Dendritic cell treated with granulocyte-macrophage colony-stimulating factor and Interleukin-4, amounts not matched to agents 40 ng/mL and 50 ng/mL, for 4 days (primary cell): ENCODE results near the gene PTX3.

Experiments
- H3K27ac Mint-ChIP-seq: one replicate; pipeline ENCODE4 v1.8.0; 2022; ENCODE audit warnings: mild to moderate bottlenecking, mixed read lengths
- H3K27me3 Mint-ChIP-seq: one replicate; pipeline ENCODE4 v1.8.0; 2022; ENCODE audit warnings: mild to moderate bottlenecking, mixed read lengths
- H3K36me3 Mint-ChIP-seq: one replicate; pipeline ENCODE4 v1.8.0; 2022; ENCODE audit warnings: low read depth, mixed read lengths
- H3K4me1 Mint-ChIP-seq: one replicate; pipeline ENCODE4 v1.8.0; 2022; ENCODE audit warnings: low read depth, mixed read lengths
- H3K4me3 Mint-ChIP-seq: one replicate; pipeline ENCODE4 v1.8.0; 2022; ENCODE audit warnings: mild to moderate bottlenecking, moderate library complexity, mixed read lengths
- H3K9me3 Mint-ChIP-seq: one replicate; pipeline ENCODE4 v1.8.0; 2022; ENCODE audit warnings: mixed read lengths
- intact Hi-C: fragments of 100-400 bp; cut with micrococcal nuclease; formaldehyde crosslinking; loops from one replicate; pipeline ENCODE4 v1.15.0; 2022

PTX3 gene

DNA sequence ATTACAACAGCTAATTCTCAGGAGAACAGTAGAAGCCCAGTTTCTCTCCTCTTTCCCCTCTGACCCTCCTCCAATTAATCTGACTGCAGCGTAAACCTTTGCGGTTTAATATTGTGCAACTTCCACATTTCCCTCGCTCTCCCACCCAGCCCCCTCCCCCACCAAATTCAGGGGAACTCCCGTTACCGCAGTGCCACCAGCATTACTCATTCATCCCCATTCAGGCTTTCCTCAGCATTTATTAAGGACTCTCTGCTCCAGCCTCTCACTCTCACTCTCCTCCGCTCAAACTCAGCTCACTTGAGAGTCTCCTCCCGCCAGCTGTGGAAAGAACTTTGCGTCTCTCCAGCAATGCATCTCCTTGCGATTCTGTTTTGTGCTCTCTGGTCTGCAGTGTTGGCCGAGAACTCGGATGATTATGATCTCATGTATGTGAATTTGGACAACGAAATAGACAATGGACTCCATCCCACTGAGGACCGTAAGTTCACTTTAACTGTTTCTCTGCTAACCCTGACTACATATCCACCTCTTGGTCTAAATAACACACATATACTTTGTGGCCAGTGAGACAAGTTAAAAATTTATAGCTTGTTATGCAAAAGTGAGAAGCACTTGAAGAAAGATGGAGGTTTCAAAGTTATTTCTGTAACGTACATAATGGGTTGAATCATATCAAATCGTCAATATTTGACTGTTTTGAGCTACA is at the start of gene PTX3:
Gene PTX3, plus strand, starts transcription at position 268 of the 709 bp plus-strand sequence. Its CDS starts 84 bp downstream, at position 352.
- H3K4me1 Mint-ChIP-seq: peaks cover 22% of the 10 kb centered on the region
- intact Hi-C loops: no loop called here
- no peaks in the 10 kb centered on the region for H3K36me3 Mint-ChIP-seq
- H3K9me3 Mint-ChIP-seq: no peaks in the 10 kb centered on the region
- peak within 1 kb of the TSS; percentile 85 for H3K4me3 Mint-ChIP-seq
- peaks cover 17% of the 10 kb centered on the region for H3K27me3 Mint-ChIP-seq
- H3K27ac Mint-ChIP-seq: peak within 1 kb of the TSS; percentile 52

DNA sequence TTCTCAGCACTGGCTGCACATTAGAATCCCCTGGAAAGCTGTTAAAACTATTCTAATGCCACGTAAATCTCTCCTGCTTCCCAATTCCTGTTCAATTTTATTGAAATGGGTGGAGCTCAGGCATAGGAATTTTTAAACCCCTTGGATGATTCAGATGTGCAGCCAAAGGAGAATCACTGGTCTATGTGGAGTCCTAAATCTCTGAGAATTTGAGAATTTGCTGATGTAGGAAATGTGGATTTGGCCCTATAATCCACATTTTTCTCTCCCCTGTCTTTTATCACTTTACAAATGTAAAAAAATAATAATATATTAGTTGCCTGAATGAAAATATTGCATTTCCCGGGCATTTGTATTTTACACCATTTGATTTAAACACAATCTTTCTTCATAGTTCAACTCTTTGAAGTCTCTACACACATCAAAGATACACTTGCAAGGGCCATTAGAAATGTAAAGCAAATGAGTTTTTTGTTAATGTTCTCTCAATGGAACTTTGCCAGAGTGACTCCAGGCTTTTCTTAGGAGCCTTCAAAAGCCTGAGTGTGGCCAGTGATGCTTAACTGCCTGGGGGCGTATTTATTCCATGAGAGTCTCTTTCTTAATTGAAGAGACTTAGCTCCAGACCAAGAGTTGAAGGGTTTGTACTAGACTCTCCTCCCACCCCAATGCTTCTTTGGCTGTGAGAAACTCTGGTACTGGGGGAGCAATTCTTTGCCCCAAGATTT is 48.8 kb upstream of the PTX3 start:
- H3K4me1 Mint-ChIP-seq: no peaks in the 10 kb centered on the region
- intact Hi-C loops: no loop called here

DNA sequence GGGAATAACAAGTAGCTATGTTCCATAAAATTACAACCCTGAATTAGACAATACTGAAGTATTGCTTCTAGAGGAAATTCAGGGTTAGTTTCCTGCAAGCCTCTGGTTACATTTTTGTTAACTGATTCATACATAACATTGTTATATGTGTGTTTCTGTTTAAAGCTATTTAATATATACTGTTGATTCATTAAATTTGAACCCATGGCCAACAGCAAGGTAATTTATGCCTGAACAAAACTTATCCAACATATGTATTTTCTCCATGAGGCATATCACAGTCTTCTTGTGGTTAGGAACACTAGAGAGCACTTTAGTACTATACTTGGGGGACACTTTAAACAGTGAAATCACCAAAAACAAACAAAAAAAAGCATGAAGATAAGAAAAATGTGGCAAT is 47.7 kb upstream of the PTX3 start:
- Mint-ChIP-seq H3K27ac (no peak overlapping the region), H3K9me3 (peaks cover 9% of the 10 kb centered on the region), H3K36me3 (no peaks in the 10 kb centered on the region), H3K27me3 (no peaks in the 10 kb centered on the region), H3K4me1 (no peaks in the 10 kb centered on the region), H3K4me3 (no peak overlapping the region)
- intact Hi-C loops: no loop called here

More for the DNA sequence above, 48.8 kb upstream of the PTX3 start:
- H3K27me3 Mint-ChIP-seq: no peaks in the 10 kb centered on the region
- peaks cover 9% of the 10 kb centered on the region for H3K9me3 Mint-ChIP-seq
- no peak overlapping the region for H3K27ac Mint-ChIP-seq
- no peaks in the 10 kb centered on the region for H3K36me3 Mint-ChIP-seq
- H3K4me3 Mint-ChIP-seq: no peak overlapping the region

DNA sequence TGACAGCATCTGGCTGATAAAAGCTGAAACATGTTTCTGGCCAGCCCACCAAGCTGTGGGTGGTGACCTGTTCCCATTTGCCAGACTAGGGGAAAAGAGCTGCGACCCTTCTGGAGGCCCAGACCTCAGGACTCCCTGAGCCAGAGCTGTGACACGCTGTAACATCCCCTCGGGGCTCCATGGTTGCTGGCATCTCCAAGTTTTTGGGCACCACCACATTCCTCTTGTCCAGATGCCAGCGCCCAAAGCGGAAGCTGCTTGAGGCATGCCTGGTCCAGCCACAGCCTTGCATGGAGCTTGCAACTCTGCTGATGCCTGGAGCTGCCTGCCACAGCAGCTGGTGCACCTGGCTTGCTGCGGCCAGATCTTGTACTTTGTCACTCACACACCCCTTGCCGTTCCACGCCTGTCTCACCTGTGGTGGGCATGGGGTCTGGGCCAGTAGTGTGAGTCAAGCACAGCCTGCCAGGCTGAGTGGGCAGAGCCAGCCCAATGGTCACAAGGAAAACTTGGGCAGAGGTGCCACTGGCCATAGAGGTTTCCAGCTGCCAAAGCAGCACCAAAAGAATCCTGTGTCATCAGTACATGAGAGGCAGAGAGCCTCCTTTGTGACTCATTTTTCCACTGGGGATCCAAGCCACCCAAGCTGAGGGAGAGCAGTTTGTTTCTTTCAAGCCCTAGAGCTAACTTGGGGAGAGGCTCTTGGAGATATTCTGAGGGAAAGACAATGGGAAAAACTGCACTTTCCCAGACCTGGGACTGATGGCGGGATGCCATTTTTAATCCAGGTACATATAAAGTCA is 45.7 kb upstream of the PTX3 start:
- Mint-ChIP-seq H3K27ac (no peak overlapping the region), H3K4me1 (no peaks in the 10 kb centered on the region), H3K36me3 (no peaks in the 10 kb centered on the region), H3K4me3 (no peak overlapping the region), H3K9me3 (peaks cover 9% of the 10 kb centered on the region), H3K27me3 (no peaks in the 10 kb centered on the region)
- intact Hi-C loops: no loop called here

DNA sequence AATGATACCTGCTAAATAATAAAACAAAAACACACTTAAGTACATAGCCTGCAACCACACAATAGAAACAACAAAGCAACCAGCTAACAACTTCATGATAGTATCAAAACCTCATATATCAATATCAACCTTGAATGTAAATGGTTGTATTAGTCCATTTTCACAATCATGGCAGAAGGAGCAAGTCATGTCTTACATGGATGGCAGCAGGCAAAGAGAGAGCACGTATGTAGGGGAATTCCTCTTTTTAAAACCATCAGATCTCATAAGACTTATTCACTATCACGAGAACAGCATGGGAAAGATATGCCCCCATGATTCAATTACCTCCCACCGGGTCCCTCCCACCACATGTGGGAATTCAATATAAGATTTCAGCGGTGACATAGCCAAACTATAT is 44.5 kb upstream of the PTX3 start:
- Mint-ChIP-seq H3K4me1 (no peaks in the 10 kb centered on the region), H3K27ac (no peak overlapping the region), H3K27me3 (no peaks in the 10 kb centered on the region), H3K9me3 (peaks cover 9% of the 10 kb centered on the region), H3K4me3 (no peak overlapping the region), H3K36me3 (no peaks in the 10 kb centered on the region)
- intact Hi-C loops: no loop called here

DNA sequence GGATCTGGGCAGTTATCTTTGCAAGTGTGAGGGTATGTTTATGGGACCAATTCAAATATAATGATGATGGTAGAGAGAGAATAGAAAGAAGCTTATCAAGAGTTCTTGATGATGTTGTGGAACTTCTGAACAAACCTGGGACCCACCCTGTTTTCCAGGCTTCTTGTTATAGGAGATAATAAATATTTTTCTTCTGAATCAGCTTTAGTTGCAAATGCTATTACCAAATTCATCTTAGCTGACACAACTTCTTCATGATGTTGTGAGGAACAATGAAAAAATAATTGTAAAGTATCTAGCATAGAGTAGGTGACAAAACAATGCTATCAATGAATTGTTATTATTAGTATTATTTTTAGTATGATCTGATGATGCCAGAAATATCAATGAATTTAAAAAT is 43.5 kb upstream of the PTX3 start:
- intact Hi-C loops: no loop called here
- Mint-ChIP-seq H3K9me3 (peaks cover 9% of the 10 kb centered on the region), H3K4me1 (no peaks in the 10 kb centered on the region), H3K36me3 (no peaks in the 10 kb centered on the region), H3K27me3 (no peaks in the 10 kb centered on the region), H3K27ac (no peak overlapping the region), H3K4me3 (no peak overlapping the region)

DNA sequence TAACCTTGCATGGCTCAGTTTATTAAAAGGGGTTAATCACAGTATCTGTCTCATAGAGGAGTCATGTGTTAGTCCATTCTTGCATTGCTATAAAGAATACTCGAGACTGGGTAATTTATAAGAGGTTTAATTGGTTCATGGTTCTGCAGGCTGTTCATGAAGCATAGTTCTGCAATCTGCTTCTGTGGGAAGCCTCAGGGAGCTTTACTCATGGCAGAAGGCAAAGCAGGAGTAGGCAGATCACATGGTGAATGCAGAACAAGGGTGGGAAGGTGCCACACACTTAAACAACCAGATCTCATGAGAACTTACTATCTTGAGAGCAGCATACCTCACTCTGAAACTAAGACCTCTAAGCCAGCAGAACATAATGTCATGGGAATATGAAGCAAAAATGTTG is 42.2 kb upstream of the PTX3 start:
- H3K27ac Mint-ChIP-seq: no peak overlapping the region

DNA sequence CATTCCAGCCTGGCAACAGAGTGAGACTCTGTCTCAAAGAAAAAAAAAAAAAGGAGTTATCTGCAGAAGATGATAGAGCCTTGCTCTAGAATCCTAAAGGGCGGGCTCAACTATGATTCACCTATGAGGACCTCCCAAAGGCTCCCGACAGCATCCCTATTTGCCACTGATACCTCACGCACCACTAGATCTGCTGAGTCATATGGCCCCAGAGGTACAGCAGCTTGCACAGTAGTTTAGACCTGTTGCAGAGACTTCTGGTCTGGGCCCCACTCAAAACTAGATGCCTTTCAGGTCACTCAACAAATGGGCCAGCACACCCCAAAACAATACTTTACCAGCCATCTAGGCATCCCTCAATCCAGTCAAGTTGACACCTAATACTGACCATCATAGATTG is 38.1 kb upstream of the PTX3 start:
- no peak overlapping the region for H3K27ac Mint-ChIP-seq
- no peaks in the 10 kb centered on the region for H3K4me1 Mint-ChIP-seq
- intact Hi-C loops: no loop called here
- no peaks in the 10 kb centered on the region for H3K9me3 Mint-ChIP-seq
- H3K27me3 Mint-ChIP-seq: no peaks in the 10 kb centered on the region
- no peak overlapping the region for H3K4me3 Mint-ChIP-seq
- no peaks in the 10 kb centered on the region for H3K36me3 Mint-ChIP-seq

More for the DNA sequence above, 42.2 kb upstream of the PTX3 start:
- Mint-ChIP-seq H3K27me3 (no peaks in the 10 kb centered on the region), H3K4me3 (no peak overlapping the region), H3K36me3 (no peaks in the 10 kb centered on the region), H3K9me3 (peaks cover 9% of the 10 kb centered on the region), H3K4me1 (no peaks in the 10 kb centered on the region)
- intact Hi-C loops: no loop called here

DNA sequence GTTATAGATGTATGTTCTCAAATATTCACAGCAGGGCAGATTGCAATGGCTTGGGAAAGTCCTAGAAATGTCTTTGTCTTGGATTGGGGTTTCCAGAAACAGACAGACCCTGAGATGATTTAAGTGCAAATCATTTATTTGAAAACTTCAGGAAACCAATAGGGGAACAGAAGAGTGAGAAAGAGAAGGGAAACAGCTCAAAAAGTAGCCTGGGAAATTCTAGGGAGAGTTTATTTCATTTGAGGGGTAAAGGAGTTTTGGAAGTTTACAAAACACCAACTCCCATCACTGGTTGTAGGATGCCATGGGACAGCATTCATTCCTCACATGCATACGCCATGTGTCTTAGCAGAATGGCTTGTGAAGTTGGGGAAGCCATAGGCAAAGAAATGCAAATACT is 32.3 kb upstream of the PTX3 start:
- peaks cover 5% of the 10 kb centered on the region for H3K4me1 Mint-ChIP-seq
- H3K27me3 Mint-ChIP-seq: no peaks in the 10 kb centered on the region
- H3K9me3 Mint-ChIP-seq: no peaks in the 10 kb centered on the region
- no peak overlapping the region for H3K4me3 Mint-ChIP-seq
- H3K36me3 Mint-ChIP-seq: no peaks in the 10 kb centered on the region
- no peak overlapping the region for H3K27ac Mint-ChIP-seq
- intact Hi-C loops: no loop called here

DNA sequence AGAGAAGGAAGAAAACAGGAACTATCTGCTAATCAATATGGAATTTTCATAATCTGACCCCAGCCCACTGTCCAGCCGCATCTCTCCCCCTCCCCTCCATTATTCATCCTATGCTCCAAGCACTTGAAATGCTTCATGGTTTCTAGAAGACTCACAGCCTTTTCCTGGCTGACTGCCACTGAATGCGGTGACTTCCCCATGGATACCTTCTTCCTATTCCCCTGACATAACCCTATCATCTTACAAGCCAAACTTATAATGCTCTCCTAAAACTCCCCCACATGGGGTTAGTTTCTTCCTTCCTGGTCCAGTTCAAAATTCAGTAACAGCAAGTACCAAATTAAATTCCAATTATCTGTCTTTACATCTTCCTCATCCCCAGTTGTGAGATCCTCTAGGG is 31.2 kb upstream of the PTX3 start:
- H3K9me3 Mint-ChIP-seq: no peaks in the 10 kb centered on the region
- intact Hi-C loops: no loop called here
- no peak overlapping the region for H3K4me3 Mint-ChIP-seq
- no peak overlapping the region for H3K27ac Mint-ChIP-seq
- peaks cover 5% of the 10 kb centered on the region for H3K4me1 Mint-ChIP-seq
- H3K36me3 Mint-ChIP-seq: no peaks in the 10 kb centered on the region
- H3K27me3 Mint-ChIP-seq: no peaks in the 10 kb centered on the region

DNA sequence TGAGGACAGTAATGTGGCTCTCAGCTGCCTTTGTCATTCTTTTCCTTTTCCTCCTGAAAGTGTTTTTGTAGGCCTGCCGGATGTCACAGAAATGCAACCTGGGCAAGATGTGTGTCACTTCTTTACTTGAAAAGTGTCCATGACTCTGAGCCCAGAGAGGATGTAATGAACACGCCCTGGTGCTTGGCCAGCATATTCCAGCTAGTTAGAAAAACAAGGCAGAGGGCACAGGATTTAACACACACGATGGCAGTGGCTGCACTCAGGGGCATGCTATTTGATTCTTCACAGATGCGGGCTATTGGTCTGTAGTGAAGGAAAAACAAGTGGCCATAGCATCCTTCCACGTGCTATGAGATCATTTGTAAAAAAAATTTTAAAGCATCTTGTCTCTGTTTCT is 30.3 kb upstream of the PTX3 start:
- no peaks in the 10 kb centered on the region for H3K36me3 Mint-ChIP-seq
- H3K27ac Mint-ChIP-seq: no peak overlapping the region
- peaks cover 5% of the 10 kb centered on the region for H3K4me1 Mint-ChIP-seq
- intact Hi-C loops: no loop called here
- H3K4me3 Mint-ChIP-seq: no peak overlapping the region
- no peaks in the 10 kb centered on the region for H3K9me3 Mint-ChIP-seq
- H3K27me3 Mint-ChIP-seq: no peaks in the 10 kb centered on the region

DNA sequence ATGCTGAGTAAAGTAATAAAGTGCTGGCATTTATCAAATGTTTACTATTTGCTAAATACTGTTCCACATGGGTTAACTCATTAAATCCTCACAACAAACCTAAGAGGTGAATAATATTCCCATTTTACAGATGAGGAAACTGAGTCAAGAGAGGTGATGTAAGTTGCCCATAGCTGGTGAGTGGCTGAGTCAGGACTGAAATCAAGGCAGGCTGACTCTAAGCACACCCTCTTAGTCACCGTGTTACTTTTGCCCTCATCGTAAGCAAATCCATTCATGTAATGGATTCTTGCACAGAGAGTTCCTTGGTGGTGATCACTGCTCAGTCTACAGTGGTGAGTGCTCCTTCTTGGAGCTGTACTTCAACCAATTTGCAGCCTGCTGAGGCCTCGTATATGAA is 28.9 kb upstream of the PTX3 start:
- H3K27me3 Mint-ChIP-seq: no peaks in the 10 kb centered on the region
- no peak overlapping the region for H3K27ac Mint-ChIP-seq
- peaks cover 9% of the 10 kb centered on the region for H3K9me3 Mint-ChIP-seq
- peaks cover 5% of the 10 kb centered on the region for H3K4me1 Mint-ChIP-seq
- no peaks in the 10 kb centered on the region for H3K36me3 Mint-ChIP-seq
- H3K4me3 Mint-ChIP-seq: no peak overlapping the region
- intact Hi-C loops: no loop called here

DNA sequence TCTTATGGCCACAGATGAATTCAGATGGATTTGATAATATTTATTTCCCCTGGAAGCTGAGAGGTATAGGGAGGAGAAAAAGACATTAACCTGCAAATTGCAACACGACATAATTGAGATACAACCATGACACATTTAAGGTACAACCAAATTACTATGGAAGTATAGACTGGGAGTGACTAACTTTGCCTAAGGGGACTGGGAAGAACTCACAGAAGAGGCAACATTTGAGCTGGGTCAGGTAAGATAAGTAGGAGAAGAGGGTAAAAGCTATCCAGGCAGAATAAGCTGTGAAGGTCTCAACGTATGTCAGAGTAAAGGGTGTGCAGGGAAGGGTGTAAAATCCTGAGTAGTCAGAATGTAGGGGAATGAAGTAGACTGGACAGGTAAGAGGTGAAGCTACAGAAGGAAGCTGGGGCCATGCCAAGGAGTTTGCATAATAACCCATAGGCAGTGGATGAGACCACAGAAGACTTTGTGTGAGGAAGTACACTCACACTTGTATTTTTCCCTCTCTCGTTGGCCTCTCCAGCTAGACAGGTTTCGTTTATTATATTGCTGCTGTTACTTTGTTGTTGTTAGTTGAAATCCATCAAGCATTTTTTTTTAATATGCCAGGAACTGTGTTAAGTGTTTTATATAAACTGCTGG is 28.0 kb upstream of the PTX3 start:
- H3K9me3 Mint-ChIP-seq: peaks cover 9% of the 10 kb centered on the region
- no peaks in the 10 kb centered on the region for H3K27me3 Mint-ChIP-seq
- H3K36me3 Mint-ChIP-seq: no peaks in the 10 kb centered on the region
- intact Hi-C loops: no loop called here
- no peak overlapping the region for H3K4me3 Mint-ChIP-seq
- no peak overlapping the region for H3K27ac Mint-ChIP-seq
- peaks cover 5% of the 10 kb centered on the region for H3K4me1 Mint-ChIP-seq

DNA sequence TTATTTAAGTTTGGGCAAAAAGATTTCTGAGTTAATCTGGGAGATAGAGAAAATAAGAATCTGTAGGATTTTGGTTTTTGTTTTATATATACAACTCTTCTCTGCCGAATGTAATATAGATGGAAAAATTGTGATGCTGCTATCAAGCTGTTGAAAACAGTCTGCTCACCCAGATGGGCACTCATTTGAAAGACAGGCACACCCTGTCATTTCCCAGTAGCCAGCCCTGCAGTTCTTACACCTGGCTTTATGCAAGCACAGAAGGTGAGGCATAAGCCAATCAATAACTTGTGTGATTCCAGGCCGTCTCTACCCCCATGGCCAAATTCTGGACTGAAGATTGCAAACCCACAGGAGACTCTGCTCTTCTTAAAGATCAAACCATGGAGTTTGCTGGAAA is 27.1 kb upstream of the PTX3 start:
- peaks cover 5% of the 10 kb centered on the region for H3K4me1 Mint-ChIP-seq
- H3K36me3 Mint-ChIP-seq: no peaks in the 10 kb centered on the region
- intact Hi-C loops: no loop called here
- no peak overlapping the region for H3K27ac Mint-ChIP-seq
- peaks cover 9% of the 10 kb centered on the region for H3K9me3 Mint-ChIP-seq
- H3K4me3 Mint-ChIP-seq: no peak overlapping the region
- H3K27me3 Mint-ChIP-seq: no peaks in the 10 kb centered on the region
